Neural cell (in vitro differentiated cells): Measurements from ENCODE around the gene IL23A.

Experiments
- CTCF ChIP-seq: fragments of 450-650 bp; IDR thresholded peaks from 2 replicates; pipeline ENCODE4 v1.5.1; 2014; ENCODE audit warnings: antibody characterized with exemption, mild to moderate bottlenecking, moderate library complexity; ENCODE audit not compliant: poor library complexity, severe bottlenecking
- EP300 ChIP-seq: fragments of 450-650 bp; conservative IDR thresholded peaks from 2 replicates; pipeline ENCODE4 v1.6.1; 2014; ENCODE audit warnings: antibody characterized with exemption, mild to moderate bottlenecking, moderate library complexity; ENCODE audit not compliant: poor library complexity, severe bottlenecking
- EZH2 ChIP-seq: fragments of 200-600, 300-800 bp; shearing (Covaris generic), sonication (generic); IDR thresholded peaks from 2 replicates; pipeline ENCODE4 v1.6.1; 2014; ENCODE audit warnings: antibody characterized with exemption, low read length, borderline replicate concordance, mild to moderate bottlenecking; ENCODE audit not compliant: insufficient read depth, poor library complexity, severe bottlenecking
- MXI1 ChIP-seq: fragments of 450-650 bp; conservative IDR thresholded peaks from 2 replicates; pipeline ENCODE4 v1.6.1; 2014; ENCODE audit warnings: antibody characterized with exemption, mild to moderate bottlenecking; ENCODE audit not compliant: poor library complexity, severe bottlenecking
- POLR2AphosphoS5 ChIP-seq: IDR thresholded peaks from 2 replicates; pipeline ENCODE4 v1.6.1; 2012
- RAD21 ChIP-seq: fragments of 450-650 bp; conservative IDR thresholded peaks from 2 replicates; pipeline ENCODE4 v1.6.1; 2014; ENCODE audit warnings: antibody characterized with exemption, mild to moderate bottlenecking, moderate library complexity
- REST ChIP-seq: IDR thresholded peaks from 2 replicates; pipeline ENCODE4 v1.6.1; 2012; ENCODE audit warnings: borderline replicate concordance
- SMC3 ChIP-seq: fragments of 450-650 bp; conservative IDR thresholded peaks from 2 replicates; pipeline ENCODE4 v1.6.1; 2014; ENCODE audit warnings: antibody characterized with exemption, mild to moderate bottlenecking, moderate library complexity; ENCODE audit not compliant: poor library complexity
- TAF1 ChIP-seq: IDR thresholded peaks from 2 replicates; pipeline ENCODE4 v1.6.1; 2012; ENCODE audit warnings: low read depth

- TF ChIP-seq POLR2AphosphoS5, result no peak
- TF ChIP-seq CTCF, result no peak
- no peak for TF ChIP-seq EP300
- no peak for TF ChIP-seq TAF1
- no peak for TF ChIP-seq EZH2
- no peak for TF ChIP-seq RAD21
- no peak for TF ChIP-seq MXI1
- no peak for TF ChIP-seq REST
- TF ChIP-seq SMC3, result no peak
These were observed 39.3 kb downstream of the IL23A start for GRCh38 chr12:56377989-56378316.
